Glomerular visceral epithelial cell (primary cell): ENCODE measurements around the gene GABRA1.

Experiments
- DNase-seq: peaks from one replicate; pipeline ENCODE4 v3.0.0-alpha.2; 2016; ENCODE audit errors: extremely low spot score

The GABRA1 gene

DNA sequence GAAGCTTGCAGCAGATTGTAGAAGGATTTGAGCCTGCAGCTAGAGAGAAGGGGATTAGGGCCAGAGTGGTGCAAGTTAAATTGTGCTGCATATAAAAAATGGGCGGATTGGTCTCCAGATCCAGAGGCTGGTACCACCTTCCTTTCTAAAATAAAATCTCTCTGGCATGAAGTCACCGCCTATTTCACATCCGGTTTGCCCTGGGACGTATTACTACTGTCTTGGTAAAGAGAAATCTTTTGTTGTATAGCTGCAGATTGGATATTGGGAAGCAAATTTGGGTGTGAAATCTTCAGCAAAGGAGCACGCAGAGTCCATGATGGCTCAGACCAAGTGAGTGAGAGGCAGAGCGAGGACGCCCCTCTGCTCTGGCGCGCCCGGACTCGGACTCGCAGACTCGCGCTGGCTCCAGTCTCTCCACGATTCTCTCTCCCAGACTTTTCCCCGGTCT is at the start of gene GABRA1:
Gene GABRA1 (plus strand): TSS at position 180 of the 451 bp plus-strand sequence. CDS start 2,691 bp downstream, outside the sequence.
- DNase-seq: no peak

DNA sequence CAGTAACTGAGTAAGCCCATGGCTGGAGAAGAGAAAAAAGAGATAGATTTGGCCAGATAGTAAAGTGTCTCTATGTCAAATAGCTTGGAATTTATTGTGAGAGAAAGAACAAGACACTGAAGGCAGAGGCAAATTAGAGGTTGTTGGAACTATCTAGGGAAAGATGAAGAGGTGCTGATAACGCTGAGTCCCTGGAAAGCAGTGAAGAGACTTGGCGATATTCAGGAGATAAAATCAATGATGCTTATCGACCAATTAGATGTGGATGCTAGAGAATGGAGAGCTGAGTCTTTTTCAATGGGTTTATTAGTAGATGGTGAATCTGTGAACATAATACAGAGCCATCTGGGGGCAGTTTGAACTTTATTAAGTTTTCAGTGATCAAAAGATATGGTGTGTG is 48.6 kb upstream of the GABRA1 start:
- DNase-seq: no peak

DNA sequence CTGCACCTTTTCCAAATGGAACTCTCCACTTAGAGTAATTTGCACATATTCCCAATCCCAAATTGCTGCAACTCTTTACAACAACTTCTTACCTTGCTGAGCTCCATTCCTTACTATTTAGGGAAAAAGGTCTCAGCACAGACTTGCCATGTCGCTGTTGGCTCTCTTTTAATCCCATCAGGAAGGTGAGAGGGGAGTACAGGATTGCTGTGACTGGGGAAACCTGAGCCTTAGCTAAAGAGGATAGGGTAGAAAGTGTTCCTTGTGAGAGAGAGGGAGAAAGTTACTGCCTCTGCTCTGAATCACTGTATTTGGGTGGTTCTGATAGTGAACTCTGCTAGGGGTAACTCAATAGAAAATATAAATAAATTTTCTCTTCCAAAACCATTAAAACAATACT is 43.7 kb upstream of the GABRA1 start:
- DNase-seq: no peak

DNA sequence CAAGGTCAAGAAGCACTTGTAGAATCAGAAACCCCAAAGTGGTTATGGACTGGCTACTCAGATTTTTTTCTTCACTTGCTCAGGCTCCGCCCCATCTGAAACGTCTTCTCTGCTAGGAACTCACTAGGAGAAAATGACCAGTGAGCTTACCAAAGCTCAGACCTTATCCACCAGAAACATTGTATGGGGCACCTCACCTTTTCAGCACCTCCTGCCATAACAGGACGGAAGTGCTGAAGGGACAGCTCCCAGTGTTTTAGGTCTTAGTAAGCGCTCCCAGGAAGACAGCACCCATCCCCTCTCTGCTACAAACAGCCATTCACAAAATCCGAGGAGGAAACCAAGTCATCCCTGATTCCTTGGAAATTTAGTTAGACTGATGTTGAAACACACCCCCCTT is 1.2 kb upstream of the GABRA1 start:
- no peak for DNase-seq

DNA sequence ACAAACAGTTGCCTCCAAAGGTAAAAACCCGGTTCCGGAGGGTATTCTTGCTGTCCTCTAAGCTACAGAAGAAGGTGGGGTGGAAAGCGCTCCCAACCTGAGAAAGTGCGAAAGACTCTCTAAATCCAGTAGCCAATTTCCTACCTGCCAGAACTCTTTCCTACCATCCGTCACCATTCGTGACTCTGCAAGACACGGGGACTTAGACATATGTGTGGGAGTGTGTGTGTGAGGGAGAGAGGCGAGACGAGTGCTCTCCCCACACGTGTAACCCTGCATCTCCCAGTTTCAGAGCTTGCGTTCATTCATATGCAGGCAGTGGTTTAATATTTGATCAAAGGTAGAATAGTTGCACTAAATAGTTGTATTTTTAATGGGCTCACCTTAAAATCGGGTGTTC is 473 bp upstream of the GABRA1 start:
- DNase-seq: no peak

DNA sequence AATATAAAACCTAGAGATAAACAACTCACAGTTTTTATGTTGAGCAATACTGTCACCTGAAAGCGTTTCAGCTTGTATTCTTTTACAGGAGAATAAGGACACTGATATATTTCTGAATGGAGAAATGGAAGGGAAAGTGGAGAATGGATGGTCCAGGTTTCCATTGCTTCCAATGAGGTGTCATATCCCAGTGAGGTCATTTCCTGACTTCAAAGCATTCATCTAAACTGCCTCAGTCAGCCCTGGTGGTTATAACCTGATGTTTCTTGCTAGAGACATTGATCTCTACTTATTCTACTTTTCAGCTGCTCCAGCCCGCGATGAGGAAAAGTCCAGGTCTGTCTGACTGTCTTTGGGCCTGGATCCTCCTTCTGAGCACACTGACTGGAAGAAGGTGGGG is 2.6 kb downstream of the GABRA1 start:
- no peak for DNase-seq

DNA sequence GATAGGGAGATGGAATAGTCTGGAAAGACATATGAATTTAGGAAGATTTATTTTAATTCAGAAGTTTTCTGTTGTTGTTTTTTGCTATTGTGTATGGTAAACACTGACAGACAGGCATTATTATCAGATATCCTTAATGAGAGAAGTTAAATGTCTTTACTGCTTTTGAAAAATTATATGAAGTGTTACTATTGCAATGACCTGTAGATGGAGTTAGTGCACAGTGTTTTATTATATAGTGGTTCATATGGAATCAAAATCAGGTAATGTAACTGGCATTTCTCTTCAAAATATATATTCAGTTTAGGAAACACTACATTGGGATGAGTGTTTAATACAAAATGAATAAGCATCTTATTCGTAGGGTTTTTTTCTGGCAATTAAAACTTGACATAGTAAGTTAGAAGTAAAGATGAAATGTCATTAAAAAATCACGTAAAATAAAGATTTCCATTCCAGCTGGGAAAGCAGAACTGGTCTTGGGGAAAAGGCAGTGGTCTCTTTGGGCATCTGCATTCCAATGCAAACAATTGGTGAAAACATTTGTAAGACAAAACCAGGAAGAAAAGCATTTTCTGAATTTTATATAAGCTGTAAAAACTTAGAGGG is 3.9 kb downstream of the GABRA1 start:
- DNase-seq: no peak

DNA sequence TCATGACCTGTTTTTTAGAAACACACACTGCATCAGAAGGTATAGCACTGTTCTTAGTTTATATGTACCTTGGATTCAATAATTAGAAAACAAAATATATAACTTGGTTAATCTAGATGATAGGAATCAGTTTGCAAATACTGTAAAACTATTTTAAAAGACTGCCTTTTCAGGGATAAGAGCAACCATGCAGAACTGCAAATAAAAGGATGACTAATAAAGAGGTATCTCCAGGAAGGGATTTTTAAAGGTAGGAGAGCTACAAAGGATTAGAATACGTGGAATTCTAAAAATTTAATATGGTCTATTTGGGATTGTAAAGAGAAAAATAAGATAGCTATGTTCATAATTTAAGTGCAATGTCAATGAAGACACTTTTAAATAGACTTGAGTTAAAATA is 9.4 kb downstream of the GABRA1 start:
- no peak for DNase-seq

DNA sequence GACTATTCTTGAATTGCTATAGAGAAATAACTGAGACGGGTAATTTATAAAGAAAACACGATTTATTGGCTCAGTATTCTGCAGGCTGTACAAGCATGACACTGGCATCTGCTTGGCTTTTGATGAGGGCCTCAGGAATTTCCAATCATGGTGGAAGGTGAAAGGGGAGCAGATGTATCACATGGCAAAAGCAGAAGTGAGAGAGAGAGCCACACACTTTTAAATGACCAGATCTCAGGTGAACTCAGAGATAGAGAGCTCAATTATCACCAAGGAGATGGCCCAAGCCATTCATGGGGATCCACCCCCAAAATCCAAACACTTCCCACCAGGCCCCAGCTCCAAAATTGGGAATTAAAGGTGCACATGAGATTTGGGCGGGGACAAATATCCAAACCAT is 15.3 kb downstream of the GABRA1 start:
- DNase-seq: no peak

DNA sequence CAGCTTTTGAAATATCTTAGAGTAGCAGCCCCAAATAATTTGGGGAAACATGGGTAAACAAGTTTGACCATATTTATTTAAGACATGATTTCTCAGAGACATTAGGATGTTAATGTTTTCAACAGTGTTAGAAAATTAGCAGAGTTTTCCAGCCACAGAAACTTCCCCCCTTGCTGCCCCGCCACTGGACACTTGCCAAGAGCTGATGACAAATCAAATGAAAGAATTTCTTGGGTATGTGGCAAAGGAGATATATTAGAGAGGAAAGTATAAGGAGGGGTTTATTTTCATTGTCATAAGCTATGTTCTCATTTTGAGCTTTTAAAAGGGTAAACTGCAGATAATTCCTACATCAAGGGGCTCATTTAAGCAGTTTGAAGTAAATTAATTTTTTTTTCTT is 15.9 kb downstream of the GABRA1 start:
- DNase-seq: no peak

DNA sequence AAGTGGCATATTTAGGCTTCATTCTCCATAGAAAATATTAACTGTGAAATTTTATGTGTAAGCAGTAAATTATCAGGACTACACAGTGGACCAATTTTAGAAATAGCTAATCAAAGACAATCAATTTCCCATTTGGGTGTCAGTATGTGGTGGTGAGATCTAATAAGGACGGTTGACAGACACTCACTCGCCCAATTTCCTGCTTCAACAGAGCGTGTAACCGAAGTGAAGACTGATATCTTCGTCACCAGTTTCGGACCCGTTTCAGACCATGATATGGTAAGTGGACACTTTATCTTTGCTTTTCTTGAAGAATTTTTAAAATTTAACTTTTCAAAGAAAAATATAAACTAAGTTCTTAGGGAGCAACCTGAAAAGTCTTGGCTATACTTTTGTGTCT is 17.6 kb downstream of the GABRA1 start:
- DNase-seq: no peak

DNA sequence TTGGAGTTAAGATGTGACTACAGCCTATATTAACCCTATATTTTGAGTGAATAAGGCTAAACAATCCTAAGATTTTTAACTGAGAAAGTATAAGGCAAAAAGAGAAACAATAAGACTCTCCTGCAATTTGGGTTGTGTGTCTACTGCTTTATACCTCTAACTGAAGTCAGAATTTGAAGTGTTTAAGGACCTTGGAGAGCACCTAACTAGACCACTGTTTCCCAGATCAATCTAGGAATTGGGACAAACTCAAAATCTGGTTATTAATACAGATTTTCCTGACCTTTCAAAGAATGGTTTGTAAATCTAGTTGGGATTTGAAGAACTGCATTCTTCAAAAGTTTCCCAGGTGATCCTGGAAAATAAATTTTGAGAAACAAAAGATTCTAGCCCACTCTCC is 42.1 kb downstream of the GABRA1 start:
- DNase-seq: no peak

DNA sequence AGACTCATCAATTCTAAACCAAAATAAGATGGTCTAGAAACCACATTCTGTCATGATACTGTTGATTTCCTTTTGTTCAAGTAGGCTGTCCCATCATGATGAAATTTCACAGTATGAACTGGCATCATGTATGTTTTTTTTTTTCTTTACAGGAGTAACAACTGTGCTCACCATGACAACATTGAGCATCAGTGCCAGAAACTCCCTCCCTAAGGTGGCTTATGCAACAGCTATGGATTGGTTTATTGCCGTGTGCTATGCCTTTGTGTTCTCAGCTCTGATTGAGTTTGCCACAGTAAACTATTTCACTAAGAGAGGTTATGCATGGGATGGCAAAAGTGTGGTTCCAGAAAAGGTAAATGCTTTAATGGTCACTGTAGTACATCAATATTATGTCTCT is 47.6 kb downstream of the GABRA1 start:
- no peak for DNase-seq

DNA sequence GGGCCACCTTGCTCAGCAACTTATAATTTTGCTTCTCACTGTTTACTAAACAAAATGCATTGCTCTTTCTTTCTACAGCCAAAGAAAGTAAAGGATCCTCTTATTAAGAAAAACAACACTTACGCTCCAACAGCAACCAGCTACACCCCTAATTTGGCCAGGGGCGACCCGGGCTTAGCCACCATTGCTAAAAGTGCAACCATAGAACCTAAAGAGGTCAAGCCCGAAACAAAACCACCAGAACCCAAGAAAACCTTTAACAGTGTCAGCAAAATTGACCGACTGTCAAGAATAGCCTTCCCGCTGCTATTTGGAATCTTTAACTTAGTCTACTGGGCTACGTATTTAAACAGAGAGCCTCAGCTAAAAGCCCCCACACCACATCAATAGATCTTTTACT is 49.1 kb downstream of the GABRA1 start:
- DNase-seq: no peak

DNA sequence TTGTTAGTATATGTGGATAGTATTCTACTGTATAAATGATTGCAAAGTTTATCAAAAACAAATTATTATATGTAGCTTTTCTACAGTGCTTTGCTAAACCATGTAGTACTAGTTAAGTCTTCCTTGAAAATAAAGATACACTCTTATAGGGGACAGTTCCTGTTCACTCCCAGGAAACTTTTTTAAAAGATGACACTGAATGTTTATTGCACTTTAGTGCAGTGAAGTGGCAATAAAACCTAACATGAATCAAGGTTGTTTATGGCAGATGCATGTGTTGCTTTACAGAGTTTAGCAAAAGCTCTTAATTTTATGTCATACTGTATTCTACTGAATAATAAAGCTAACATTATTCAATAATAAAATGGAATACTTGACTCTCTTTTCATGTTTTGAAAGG is 51.7 kb downstream of the GABRA1 start:
- DNase-seq: no peak

DNA sequence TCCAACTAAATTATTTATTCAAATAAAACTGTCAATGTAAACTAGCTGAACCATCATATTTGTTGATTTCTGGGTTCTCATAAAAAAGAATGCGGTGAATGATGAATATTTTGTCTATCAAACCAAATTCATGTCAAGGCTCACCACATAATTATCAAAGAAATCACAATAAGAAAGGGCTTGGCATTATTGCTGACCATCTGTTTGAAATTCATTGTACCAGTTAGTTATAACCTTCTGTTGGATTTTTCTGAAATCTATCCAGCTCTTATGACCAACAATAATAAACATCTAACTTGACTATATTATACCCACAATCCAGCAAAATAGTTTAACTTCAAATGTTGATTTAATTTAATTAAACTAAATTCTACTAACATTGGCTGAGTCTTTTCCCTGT is 53.1 kb downstream of the GABRA1 start:
- no peak for DNase-seq

DNA sequence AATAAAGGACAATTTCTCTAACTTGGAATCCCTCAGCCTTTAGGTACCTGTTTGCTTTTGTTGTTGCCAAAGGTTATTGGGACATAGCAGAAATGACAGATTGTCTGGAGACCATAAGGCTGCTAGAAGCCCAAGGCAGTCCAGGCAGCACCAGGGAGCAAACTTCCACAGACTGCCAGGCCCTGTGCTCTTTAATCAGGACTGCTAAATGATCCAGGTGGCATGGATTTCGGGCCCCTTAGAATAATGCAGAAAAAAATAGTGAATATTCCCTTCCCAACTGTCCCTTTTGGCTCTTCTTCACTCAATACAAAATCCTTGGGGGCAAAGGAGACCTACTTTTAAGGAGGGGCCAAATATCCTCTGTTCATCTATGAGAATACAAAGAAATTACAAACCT is 73.9 kb downstream of the GABRA1 start:
- DNase-seq: no peak

DNA sequence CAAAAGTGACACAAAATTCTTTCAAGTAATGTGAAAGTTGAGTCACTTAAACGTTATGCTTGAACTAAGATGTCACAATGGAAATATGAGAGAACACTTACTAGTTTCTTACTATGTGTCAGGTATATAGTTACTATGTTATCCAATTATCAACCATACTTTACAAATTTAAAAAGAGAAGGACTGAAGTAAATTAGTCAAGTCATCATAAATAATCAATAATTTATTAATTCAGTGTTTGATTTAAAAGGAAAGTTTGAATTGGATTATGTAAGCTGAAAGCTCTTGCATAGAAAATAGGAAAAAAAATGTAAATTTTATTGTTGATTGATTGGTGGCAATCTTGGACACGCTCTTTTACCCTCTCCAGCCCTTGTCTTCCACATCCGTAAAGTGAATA is 76.3 kb downstream of the GABRA1 start:
- DNase-seq: no peak

DNA sequence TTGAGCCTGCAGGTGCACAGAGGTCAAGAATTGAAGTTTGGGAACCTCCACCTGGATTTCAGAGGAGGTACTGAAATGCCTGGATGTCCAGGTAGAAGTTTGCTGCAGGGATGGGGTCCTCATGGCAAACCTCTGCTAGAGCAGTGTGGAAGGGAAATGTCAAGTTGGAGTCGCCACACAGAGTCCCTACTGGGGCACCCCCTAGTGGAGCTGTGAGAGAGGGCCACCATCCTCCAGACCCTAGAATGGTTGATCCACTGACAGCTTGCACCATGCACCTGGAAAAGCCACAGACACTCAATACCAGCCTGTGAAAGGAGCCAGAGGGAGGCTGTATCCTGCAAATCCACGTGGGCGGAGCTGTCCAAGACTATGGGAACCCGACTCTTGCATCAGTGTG is 78.0 kb downstream of the GABRA1 start:
- no peak for DNase-seq

DNA sequence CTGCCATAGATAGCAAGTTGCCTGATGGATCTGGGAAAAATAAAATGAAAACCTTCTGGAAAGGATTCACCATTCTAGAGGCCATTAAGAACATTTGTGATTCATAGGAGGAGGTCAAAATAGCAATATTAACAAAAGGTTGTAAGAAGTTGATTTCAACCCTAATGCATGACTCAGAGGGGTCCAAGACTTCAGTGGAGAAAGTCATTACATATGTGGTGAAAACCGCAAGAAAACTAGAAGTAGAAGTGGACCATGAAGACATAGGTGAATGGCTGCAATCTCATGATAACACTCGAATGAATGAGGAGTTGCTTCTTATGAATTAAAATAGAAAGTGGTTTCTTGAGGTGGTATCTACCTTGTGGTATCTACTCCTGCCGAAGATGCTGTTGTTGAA is 86.6 kb downstream of the GABRA1 start:
- no peak for DNase-seq

DNA sequence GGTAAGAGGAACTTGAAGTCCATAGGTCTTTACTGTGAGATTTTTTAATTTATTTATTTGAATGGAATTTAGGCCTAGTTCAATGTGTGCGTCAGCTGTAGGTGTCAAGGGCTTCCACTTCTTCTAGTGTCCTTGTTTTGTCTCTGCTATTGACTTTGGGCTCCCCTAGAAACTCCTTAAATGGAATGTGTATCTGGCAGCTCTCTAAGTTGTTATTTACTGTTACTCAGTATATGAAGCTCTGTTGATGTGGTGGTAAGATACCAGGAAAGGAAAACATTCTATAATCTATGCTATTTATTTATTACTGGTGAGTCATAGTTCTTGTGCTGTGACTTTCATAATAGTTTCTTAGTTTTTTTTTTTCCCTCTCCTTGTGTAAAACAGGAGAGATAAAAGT is 97.1 kb downstream of the GABRA1 start:
- no peak for DNase-seq

DNA sequence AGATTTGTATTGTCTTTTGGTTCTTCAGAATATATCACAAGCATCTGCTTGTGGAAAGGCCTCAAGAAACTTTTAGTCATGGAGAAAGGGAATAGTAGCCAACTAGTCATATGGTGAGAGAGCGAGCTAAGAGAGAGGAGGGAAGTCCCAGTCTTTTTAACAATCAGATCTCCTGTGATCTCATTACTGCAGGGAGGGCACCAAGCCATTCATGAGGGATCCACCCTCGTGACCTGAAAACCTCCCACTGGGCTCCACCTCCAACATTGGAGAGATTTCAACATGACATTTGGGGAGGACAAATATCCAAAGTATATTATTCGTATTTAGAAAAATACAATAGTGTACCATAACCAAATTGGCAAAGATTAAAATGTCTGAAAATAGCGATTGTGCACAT is 99.0 kb downstream of the GABRA1 start:
- DNase-seq: no peak
